Neural cell (in vitro differentiated cells): Measurements from ENCODE around the gene C19orf73. TPM values are rescaled to one million over a fixed set of nuclear protein-coding genes. Genes with fewer than 3 reads are reported as not detected.

ENCODE experiments used
- H2AFZ ChIP-seq: fragments of 200-600, 300-800 bp; sonication (generic), shearing (Covaris generic); 2 replicates; pipeline ENCODE4 v1.6.0; 2014; ENCODE audit warnings: low read depth, mild to moderate bottlenecking, antibody characterized with exemption, low read length, moderate library complexity
- H3F3A ChIP-seq: fragments of 200-600 bp; shearing (Covaris generic); 2 replicates; pipeline ENCODE4 v1.6.1; 2016; ENCODE audit warnings: mild to moderate bottlenecking, moderate library complexity, mixed read lengths, antibody characterized with exemption, low read length; ENCODE audit not compliant: insufficient read depth, poor library complexity, severe bottlenecking
- H3K27ac ChIP-seq: fragments of 200-600, 300-800 bp; sonication (generic), shearing (Covaris generic); 2 replicates; pipeline ENCODE4 v1.5.1; 2014; ENCODE audit warnings: mild to moderate bottlenecking, low read length, moderate library complexity
- H3K27me3 ChIP-seq: fragments of 300-800, 200-600 bp; sonication (generic), shearing (Covaris generic); 2 replicates; pipeline ENCODE4 v1.6.0; 2014; ENCODE audit warnings: mild to moderate bottlenecking, low read depth, low read length, moderate library complexity; ENCODE audit not compliant: insufficient read depth
- H3K36me3 ChIP-seq: fragments of 300-800, 200-600 bp; sonication (generic), shearing (Covaris generic); 2 replicates; pipeline ENCODE4 v1.5.1; 2014; ENCODE audit warnings: mild to moderate bottlenecking, antibody characterized with exemption, low read length, moderate library complexity; ENCODE audit not compliant: insufficient read depth
- H3K4me2 ChIP-seq: fragments of 300-800, 200-600 bp; sonication (generic), shearing (Covaris generic); 2 replicates; pipeline ENCODE4 v1.6.0; 2014; ENCODE audit warnings: mild to moderate bottlenecking, low read length
- H3K4me3 ChIP-seq: fragments of 300-800, 200-600 bp; sonication (generic), shearing (Covaris generic); 2 replicates; pipeline ENCODE4 v1.5.1; 2014; ENCODE audit warnings: mild to moderate bottlenecking, low read length, moderate library complexity
- H3K79me2 ChIP-seq: fragments of 200-600 bp; shearing (Covaris generic); replicated peaks from 2 replicates; pipeline ENCODE4 v1.6.0; 2014; ENCODE audit warnings: mild to moderate bottlenecking, low read length, moderate library complexity; ENCODE audit not compliant: insufficient read depth
- H3K9ac ChIP-seq: fragments of 300-800, 200-600 bp; sonication (generic), shearing (Covaris generic); 2 replicates; pipeline ENCODE4 v1.6.1; 2016; ENCODE audit warnings: mild to moderate bottlenecking, low read length, mixed read lengths
- H3K9me2 ChIP-seq: fragments of 200-600 bp; shearing (Covaris generic); 2 replicates; pipeline ENCODE4 v1.6.1; 2016; ENCODE audit warnings: mild to moderate bottlenecking, low read length, mixed read lengths; ENCODE audit not compliant: insufficient read depth
- H3K9me3 ChIP-seq: fragments of 200-600, 300-800 bp; sonication (generic), shearing (Covaris generic); 2 replicates; pipeline ENCODE4 v1.6.1; 2016; ENCODE audit warnings: mild to moderate bottlenecking, mixed run types, low read length, moderate library complexity, mixed read lengths
- H4K20me1 ChIP-seq: fragments of 200-600 bp; shearing (Covaris generic); 2 replicates; pipeline ENCODE4 v1.6.1; 2016; ENCODE audit warnings: mild to moderate bottlenecking, mixed run types; ENCODE audit not compliant: insufficient read depth
- CTCF ChIP-seq: fragments of 450-650 bp; IDR thresholded peaks from 2 replicates; pipeline ENCODE4 v1.5.1; 2014; ENCODE audit warnings: antibody characterized with exemption, mild to moderate bottlenecking, moderate library complexity; ENCODE audit not compliant: poor library complexity, severe bottlenecking
- EZH2 ChIP-seq: fragments of 200-600, 300-800 bp; shearing (Covaris generic), sonication (generic); IDR thresholded peaks from 2 replicates; pipeline ENCODE4 v1.6.1; 2014; ENCODE audit warnings: antibody characterized with exemption, low read length, borderline replicate concordance, mild to moderate bottlenecking; ENCODE audit not compliant: insufficient read depth, poor library complexity, severe bottlenecking
- POLR2AphosphoS5 ChIP-seq: IDR thresholded peaks from 2 replicates; pipeline ENCODE4 v1.6.1; 2012
- RAD21 ChIP-seq: fragments of 450-650 bp; conservative IDR thresholded peaks from 2 replicates; pipeline ENCODE4 v1.6.1; 2014; ENCODE audit warnings: antibody characterized with exemption, mild to moderate bottlenecking, moderate library complexity
- SMC3 ChIP-seq: fragments of 450-650 bp; conservative IDR thresholded peaks from 2 replicates; pipeline ENCODE4 v1.6.1; 2014; ENCODE audit warnings: antibody characterized with exemption, mild to moderate bottlenecking, moderate library complexity; ENCODE audit not compliant: poor library complexity
- TAF1 ChIP-seq: IDR thresholded peaks from 2 replicates; pipeline ENCODE4 v1.6.1; 2012; ENCODE audit warnings: low read depth
- polyA plus RNA-seq: library from polyadenylated mRNA; depleted of rRNA; stranded (reverse); fragments of >200 nt; gene quantifications from 2 replicates; pipeline ENCODE4 v1.2.3, GENCODE V29; 2014

The C19orf73 gene
- polyA plus RNA-seq, 1 donor from 2014 or later, result 8.4 TPM

- H3K4me2 ChIP-seq, result no peak overlapping the region
- H3K4me3 ChIP-seq, result no peak overlapping the region
- H3F3A ChIP-seq, result no peaks in the 10 kb centered on the region
- no peak overlapping the region for H2AFZ ChIP-seq
- H4K20me1 ChIP-seq, result no peaks in the 10 kb centered on the region
- H3K9ac ChIP-seq, result no peak overlapping the region
- no peak overlapping the region for H3K27ac ChIP-seq
- no peaks in the 10 kb centered on the region for H3K27me3 ChIP-seq
- no peaks in the 10 kb centered on the region for H3K9me2 ChIP-seq
- peak; percentile 41 for TF ChIP-seq RAD21
- peak; percentile 50 for TF ChIP-seq SMC3
- TF ChIP-seq POLR2AphosphoS5, result peak; percentile 10
- no peak for TF ChIP-seq EZH2
- TF ChIP-seq CTCF, result peak; percentile 60
- H3K79me2 ChIP-seq, result no peaks in the 10 kb centered on the region
- H3K9me3 ChIP-seq, result no peaks in the 10 kb centered on the region
- no peaks in the 10 kb centered on the region for H3K36me3 ChIP-seq
Measured at GRCh38 chr19:49145573-49146407, 26.8 kb upstream of the C19orf73 start.

GRCh38 chr19:49142866-49143335, 24.0 kb upstream of the C19orf73 start:
- H3K9me2 ChIP-seq, result no peaks in the 10 kb centered on the region
- TF ChIP-seq CTCF (no peak), POLR2AphosphoS5 (peak; percentile 65)
- no peaks in the 10 kb centered on the region for H4K20me1 ChIP-seq
- H3K79me2 ChIP-seq, result no peaks in the 10 kb centered on the region
- H3K4me2 ChIP-seq, result no peak overlapping the region
- H2AFZ ChIP-seq, result no peak overlapping the region
- H3K27ac ChIP-seq, result peak overlapping the region; percentile 56
- no peaks in the 10 kb centered on the region for H3K27me3 ChIP-seq
- no peaks in the 10 kb centered on the region for H3K9me3 ChIP-seq
- no peaks in the 10 kb centered on the region for H3F3A ChIP-seq
- H3K9ac ChIP-seq, result peak overlapping the region; percentile 60
- H3K4me3 ChIP-seq, result peak overlapping the region; percentile 66
- no peaks in the 10 kb centered on the region for H3K36me3 ChIP-seq

GRCh38 chr19:49141352-49141751, 22.4 kb upstream of the C19orf73 start:
- Histone ChIP-seq H3K79me2 (no peaks in the 10 kb centered on the region), H3K27me3 (no peaks in the 10 kb centered on the region), H3K36me3 (no peaks in the 10 kb centered on the region), H3K9ac (no peak overlapping the region), H3K9me3 (no peaks in the 10 kb centered on the region), H3K4me3 (no peak overlapping the region), H3K4me2 (no peak overlapping the region), H4K20me1 (no peaks in the 10 kb centered on the region), H3K27ac (no peak overlapping the region), H2AFZ (no peak overlapping the region), H3K9me2 (no peaks in the 10 kb centered on the region), H3F3A (no peaks in the 10 kb centered on the region)
- TF ChIP-seq TAF1, result no peak
- no peak for TF ChIP-seq CTCF
- TF ChIP-seq EZH2, result no peak
